PC-9 (cell line): ENCODE results near the gene SOX10. TPM values are rescaled to one million over a fixed set of nuclear protein-coding genes. Genes with fewer than 3 reads are reported as not detected.

ENCODE experiments used
- BruUV-seq: library from RNA; stranded (reverse); fragments of 400-500 nt; replicated peaks from 2 replicates; lab custom pipeline; 2021; lab: Mats Ljungman, UMichigan
- CTCF ChIA-PET: fragments of 300-600 bp; sonication (Branson Sonifier 250); formaldehyde crosslinking; loops from one replicate; lab custom pipeline; 2022; ENCODE audit warnings: antibody characterized with exemption; lab: Charles Lee
- POLR2A ChIA-PET: fragments of 300-600 bp; sonication (Branson Sonifier 250); formaldehyde crosslinking; loops from one replicate; lab custom pipeline; 2022; ENCODE audit warnings: antibody characterized with exemption; ENCODE audit not compliant: unreplicated experiment; lab: Charles Lee
- DNase-seq, 2 experiments: peaks; one replicate each; pipeline versions ENCODE4 v3.0.0 to v3.0.0-alpha.2; 2015 to 2022; ENCODE audit warnings: mixed read lengths in 1 of 2
- H2AFZ ChIP-seq: fragments of 200-600 bp; sonication (generic); 2 replicates; pipeline ENCODE4 v1.8.1; 2017; ENCODE audit warnings: antibody characterized with exemption
- H3F3A ChIP-seq: fragments of 200-600 bp; sonication (generic); 2 replicates; pipeline ENCODE4 v1.8.1; 2017; ENCODE audit warnings: antibody characterized with exemption, mild to moderate bottlenecking, low read depth; ENCODE audit not compliant: insufficient read depth
- H3K27ac ChIP-seq: fragments of 200-600 bp; sonication (generic); 2 replicates; pipeline ENCODE4 v1.6.1; 2016; ENCODE audit warnings: mixed run types
- H3K27me3 ChIP-seq: fragments of 200-600 bp; sonication (generic); 2 replicates; pipeline ENCODE4 v1.6.1; 2016; ENCODE audit warnings: low read depth, mixed run types; ENCODE audit not compliant: insufficient read depth
- H3K36me3 ChIP-seq: fragments of 200-600 bp; sonication (generic); 2 replicates; pipeline ENCODE4 v1.6.1; 2016; ENCODE audit warnings: low read depth, mixed run types
- H3K4me1 ChIP-seq: fragments of 200-600 bp; sonication (generic); replicated peaks from 2 replicates; pipeline ENCODE4 v1.6.1; 2016; ENCODE audit warnings: mixed run types; ENCODE audit not compliant: insufficient read depth
- H3K4me2 ChIP-seq: fragments of 200-600 bp; sonication (generic); 2 replicates; pipeline ENCODE4 v1.6.1; 2017; ENCODE audit warnings: mixed run types
- H3K4me3 ChIP-seq: fragments of 200-600 bp; sonication (generic); 2 replicates; pipeline ENCODE4 v1.6.1; 2016; ENCODE audit warnings: mixed run types
- H3K79me2 ChIP-seq: fragments of 200-600 bp; sonication (generic); 2 replicates; pipeline ENCODE4 v1.6.1; 2017; ENCODE audit warnings: low read depth, mixed run types
- H3K9me2 ChIP-seq: fragments of 200-600 bp; sonication (generic); 2 replicates; pipeline ENCODE4 v1.8.1; 2017; ENCODE audit warnings: mild to moderate bottlenecking; ENCODE audit not compliant: insufficient read depth
- H3K9me3 ChIP-seq: fragments of 200-600 bp; sonication (generic); 2 replicates; pipeline ENCODE4 v1.8.1; 2016; ENCODE audit warnings: low read depth; ENCODE audit not compliant: insufficient read depth
- H4K20me1 ChIP-seq: fragments of 200-600 bp; sonication (generic); 2 replicates; pipeline ENCODE4 v1.8.1; 2017; ENCODE audit not compliant: insufficient read depth
- EZH2 ChIP-seq: fragments of 200-600 bp; sonication (generic); IDR thresholded peaks from 2 replicates; pipeline ENCODE4 v1.8.0; 2017; ENCODE audit warnings: antibody characterized with exemption, low read depth
- intact Hi-C: fragments of 100-400 bp; cut with micrococcal nuclease; formaldehyde crosslinking; loops from one replicate; pipeline ENCODE4 v1.10.0; 2022; ENCODE audit not compliant: unreplicated experiment
- total RNA-seq: library from RNA; stranded (reverse); gene quantifications from 2 replicates; pipeline ENCODE4 v1.2.3, GENCODE V29; 2021
- TF ChIP-seq, protein P1 (sequence below): fragments of 200-600 bp; sonication (generic); conservative IDR thresholded peaks from 2 replicates; pipeline ENCODE4 v1.6.1; 2017; ENCODE audit warnings: mixed run types, antibody characterized with exemption, mild to moderate bottlenecking, moderate library complexity

Gene SOX10
- total RNA-seq, 1 experiment from 2014 or later: not detected

DNA sequence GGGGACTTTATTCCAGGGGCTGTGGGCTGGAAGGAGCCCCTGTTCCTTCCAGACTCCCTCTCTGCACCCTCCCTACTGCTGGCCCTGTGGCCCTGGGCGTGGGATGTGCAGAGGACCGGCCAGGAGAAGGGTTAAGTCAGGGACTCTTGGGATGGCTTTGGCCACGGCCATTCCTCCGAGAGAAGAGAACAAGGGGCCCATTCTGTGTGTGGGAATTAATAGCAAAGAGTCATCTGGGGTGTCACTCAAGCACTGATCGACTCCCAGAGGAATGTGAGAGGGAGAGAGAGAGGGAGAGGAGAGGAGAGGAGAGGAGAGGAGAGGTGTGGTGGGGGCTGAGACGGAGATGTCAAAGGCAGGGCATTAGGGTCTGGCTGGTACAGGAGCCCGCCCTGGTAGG lies 14.2 kb upstream of the SOX10 start:
- CTCF ChIA-PET: no interaction called here
- H3K4me1 ChIP-seq: peaks cover 32% of the 10 kb centered on the region
- no peak for DNase-seq
- H3K4me3 ChIP-seq: no peak overlapping the region
- peaks cover 7% of the 10 kb centered on the region for H3F3A ChIP-seq
- TF ChIP-seq, protein P1, sequence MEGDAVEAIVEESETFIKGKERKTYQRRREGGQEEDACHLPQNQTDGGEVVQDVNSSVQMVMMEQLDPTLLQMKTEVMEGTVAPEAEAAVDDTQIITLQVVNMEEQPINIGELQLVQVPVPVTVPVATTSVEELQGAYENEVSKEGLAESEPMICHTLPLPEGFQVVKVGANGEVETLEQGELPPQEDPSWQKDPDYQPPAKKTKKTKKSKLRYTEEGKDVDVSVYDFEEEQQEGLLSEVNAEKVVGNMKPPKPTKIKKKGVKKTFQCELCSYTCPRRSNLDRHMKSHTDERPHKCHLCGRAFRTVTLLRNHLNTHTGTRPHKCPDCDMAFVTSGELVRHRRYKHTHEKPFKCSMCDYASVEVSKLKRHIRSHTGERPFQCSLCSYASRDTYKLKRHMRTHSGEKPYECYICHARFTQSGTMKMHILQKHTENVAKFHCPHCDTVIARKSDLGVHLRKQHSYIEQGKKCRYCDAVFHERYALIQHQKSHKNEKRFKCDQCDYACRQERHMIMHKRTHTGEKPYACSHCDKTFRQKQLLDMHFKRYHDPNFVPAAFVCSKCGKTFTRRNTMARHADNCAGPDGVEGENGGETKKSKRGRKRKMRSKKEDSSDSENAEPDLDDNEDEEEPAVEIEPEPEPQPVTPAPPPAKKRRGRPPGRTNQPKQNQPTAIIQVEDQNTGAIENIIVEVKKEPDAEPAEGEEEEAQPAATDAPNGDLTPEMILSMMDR: no peak
- no peak overlapping the region for H3K27ac ChIP-seq
- intact Hi-C loops: no loop called here
- no peaks in the 10 kb centered on the region for H4K20me1 ChIP-seq
- H3K4me2 ChIP-seq: no peak overlapping the region; the same call in 1 of the 2 replicates
- no TSS peak for BruUV-seq
- H3K36me3 ChIP-seq: no peaks in the 10 kb centered on the region
- no peaks in the 10 kb centered on the region for H3K9me2 ChIP-seq
- H2AFZ ChIP-seq: no peak overlapping the region
- POLR2A ChIA-PET: no interaction called here
- H3K79me2 ChIP-seq: no peaks in the 10 kb centered on the region
- H3K27me3 ChIP-seq: no peaks in the 10 kb centered on the region
- H3K9me3 ChIP-seq: no peaks in the 10 kb centered on the region

DNA sequence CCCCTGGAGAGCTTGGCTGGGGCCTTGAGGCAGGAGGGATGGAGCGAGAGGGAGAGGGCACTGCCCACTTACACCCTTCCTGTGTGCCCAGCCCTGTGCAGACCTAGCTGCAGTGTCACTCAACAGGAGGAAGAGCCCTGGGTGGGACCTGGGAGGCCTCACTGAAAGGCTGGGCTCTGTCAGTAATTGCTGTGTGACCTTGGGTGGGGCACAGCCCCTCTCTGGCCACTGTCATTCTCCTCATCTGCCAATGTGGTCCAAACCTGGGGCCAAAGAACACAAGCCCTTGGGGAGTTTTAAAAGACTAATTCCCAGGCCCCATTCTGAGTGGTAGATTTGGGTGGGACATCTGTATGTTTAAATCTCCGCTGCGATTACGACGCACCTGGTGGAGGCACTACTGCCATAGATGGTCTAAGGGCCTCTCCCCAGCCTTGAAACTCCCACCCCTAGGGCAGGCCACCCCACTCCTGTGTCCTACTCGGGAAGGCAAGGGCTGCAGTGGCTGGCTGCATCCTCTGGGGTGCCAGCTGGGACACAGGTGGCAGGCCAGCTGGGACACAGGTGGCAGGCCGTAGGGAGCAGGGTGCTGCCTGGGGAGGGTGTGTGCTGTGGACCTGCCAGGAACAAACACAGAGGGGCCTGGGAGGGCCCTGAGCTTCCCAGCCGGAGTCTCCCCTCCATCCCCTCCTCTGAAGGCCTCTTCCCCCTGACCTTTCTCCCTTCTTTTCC lies 12.3 kb upstream of the SOX10 start:
- Histone ChIP-seq H3K27ac (no peak overlapping the region), H3K36me3 (no peaks in the 10 kb centered on the region), H3K9me3 (no peaks in the 10 kb centered on the region), H3K79me2 (no peaks in the 10 kb centered on the region), H3K27me3 (no peaks in the 10 kb centered on the region), H3K4me2 (peak overlapping the region; percentile 3; the same call in 1 of the 2 replicates), H2AFZ (no peak overlapping the region), H3K4me3 (no peak overlapping the region), H3K9me2 (no peaks in the 10 kb centered on the region), H3K4me1 (peaks cover 32% of the 10 kb centered on the region), H3F3A (peaks cover 7% of the 10 kb centered on the region), H4K20me1 (no peaks in the 10 kb centered on the region)
- TF ChIP-seq, protein P1: no peak
- no peak for TF ChIP-seq EZH2
- ChIA-PET CTCF (no interaction called here), POLR2A (interaction anchor here (0.5 kb wide), 1 partner anchor 43 kb away, joined by 4 read pairs; the partner anchor contains the start of genes C22orf23 and POLR2F)
- intact Hi-C loops: no loop called here
- BruUV-seq: no TSS peak
- no peak for DNase-seq

DNA sequence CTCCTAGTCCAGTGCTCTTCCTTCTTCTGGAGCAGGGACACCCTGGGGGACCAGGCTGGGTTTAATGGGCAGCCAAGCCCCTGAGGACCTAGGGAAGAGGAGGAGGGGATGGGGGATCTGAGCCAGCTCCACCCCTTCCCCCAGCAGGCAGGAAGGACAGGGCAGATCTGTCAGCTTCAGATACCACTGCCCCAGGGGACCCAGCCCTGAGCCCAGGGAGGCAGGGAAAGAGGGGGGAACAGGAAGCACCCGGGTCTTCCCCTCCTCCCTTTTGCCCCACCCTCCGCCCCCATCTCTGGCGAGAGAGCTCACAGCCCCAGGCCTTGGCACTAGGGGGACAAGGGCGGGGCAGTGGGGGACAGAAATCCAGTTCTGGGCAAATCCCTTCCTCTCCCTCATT lies 11.7 kb upstream of the SOX10 start:
- BruUV-seq: no TSS peak
- Histone ChIP-seq H2AFZ (no peak overlapping the region), H3K27ac (no peak overlapping the region), H4K20me1 (no peaks in the 10 kb centered on the region), H3F3A (peaks cover 7% of the 10 kb centered on the region), H3K36me3 (no peaks in the 10 kb centered on the region), H3K4me2 (peak overlapping the region; percentile 3; the same call in 1 of the 2 replicates), H3K79me2 (no peaks in the 10 kb centered on the region), H3K9me3 (no peaks in the 10 kb centered on the region), H3K4me3 (no peak overlapping the region), H3K27me3 (no peaks in the 10 kb centered on the region), H3K4me1 (peaks cover 32% of the 10 kb centered on the region), H3K9me2 (no peaks in the 10 kb centered on the region)
- DNase-seq: no peak
- POLR2A ChIA-PET: interaction anchor here (0.5 kb wide), 1 partner anchor 43 kb away, joined by 4 read pairs; the partner anchor contains the start of genes C22orf23 and POLR2F
- CTCF ChIA-PET: no interaction called here
- intact Hi-C loops: no loop called here
- no peak for TF ChIP-seq EZH2
- TF ChIP-seq, protein P1: no peak
